RPMI8226 (cell line): ENCODE results near the gene HRG.
A peak's percentile ranks its signal among the peaks of the same experiment; 100 is the strongest.
"Not testable (repeated sequence)": the region's sequence is repeated elsewhere in the genome, so short reads cannot be mapped to it uniquely, and the experiment has no call there.

Experiments used
- DNase-seq: peaks from one replicate; pipeline ENCODE4 v3.0.0-alpha.2; 2015

Gene HRG

DNA sequence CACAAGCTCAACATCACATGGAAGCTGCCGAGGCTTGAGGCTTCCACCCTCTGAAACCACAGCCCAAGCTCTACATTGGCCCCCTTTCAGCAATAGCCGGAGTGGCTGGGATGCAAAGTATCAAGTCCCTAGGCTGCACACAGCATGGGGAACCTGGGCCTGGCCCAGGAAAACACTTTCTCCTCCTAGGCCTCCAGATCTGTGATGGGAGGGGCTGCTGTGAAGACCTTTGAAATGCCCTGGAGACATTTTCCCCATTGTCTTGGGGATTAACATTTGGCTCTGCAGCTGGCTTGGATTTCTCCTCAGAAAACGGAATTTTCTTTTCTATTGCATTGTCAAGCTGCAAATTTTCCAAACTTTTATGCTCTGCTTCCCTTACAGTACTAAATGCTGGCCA is 18.2 kb downstream of the HRG start:
- DNase-seq = no peak

GRCh38 chr3:186686475-186686874 is 20.7 kb downstream of the HRG start:
- not testable (repeated sequence) for DNase-seq

DNA sequence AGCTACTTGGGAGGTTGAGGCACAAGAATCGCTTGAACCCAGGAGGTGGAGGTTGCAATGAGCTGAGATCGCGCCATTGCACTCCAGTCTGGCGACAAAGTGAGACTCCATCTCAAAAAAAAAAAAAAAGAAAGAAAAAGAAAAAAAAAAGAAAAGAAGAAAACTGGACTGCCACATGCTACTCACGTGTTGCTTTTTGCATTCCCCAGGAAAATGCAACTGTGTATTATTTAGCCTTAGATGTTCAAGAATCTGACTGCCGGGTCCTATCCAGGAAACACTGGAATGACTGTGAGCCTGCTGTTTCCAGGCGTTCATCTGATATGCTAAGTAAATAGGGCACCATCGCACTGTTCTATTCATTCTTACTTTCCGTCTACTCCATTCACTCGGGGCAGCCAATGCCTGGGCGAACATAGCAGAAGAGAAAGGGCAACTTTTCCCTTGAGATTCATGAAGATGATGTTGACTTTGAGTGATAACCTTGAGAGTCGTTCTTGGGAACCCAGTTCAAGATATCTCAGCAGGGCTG is 21.4 kb downstream of the HRG start:
- no peak for DNase-seq

- not testable (repeated sequence) for DNase-seq
Observed at GRCh38 chr3:186690304-186690703, 24.5 kb downstream of the HRG start.

DNA sequence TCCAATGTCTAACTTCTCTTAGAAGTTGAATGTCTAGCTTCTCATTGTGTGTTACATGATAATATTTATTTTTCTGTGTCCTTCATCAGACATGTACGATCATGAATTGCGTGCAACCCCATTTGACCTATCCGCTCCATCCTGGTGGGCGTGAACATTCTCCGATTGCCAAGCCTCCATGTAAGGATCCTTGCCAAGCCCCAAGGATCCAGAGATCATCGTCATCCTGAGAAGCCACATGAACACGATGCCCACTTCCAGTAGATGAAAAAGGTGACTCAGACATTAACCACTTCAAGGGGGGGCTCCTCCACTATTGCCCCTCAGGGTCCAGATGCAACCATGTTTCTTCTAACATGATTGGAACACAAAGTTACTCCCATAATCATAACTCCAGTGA is 25.9 kb downstream of the HRG start:
- no peak for DNase-seq

DNA sequence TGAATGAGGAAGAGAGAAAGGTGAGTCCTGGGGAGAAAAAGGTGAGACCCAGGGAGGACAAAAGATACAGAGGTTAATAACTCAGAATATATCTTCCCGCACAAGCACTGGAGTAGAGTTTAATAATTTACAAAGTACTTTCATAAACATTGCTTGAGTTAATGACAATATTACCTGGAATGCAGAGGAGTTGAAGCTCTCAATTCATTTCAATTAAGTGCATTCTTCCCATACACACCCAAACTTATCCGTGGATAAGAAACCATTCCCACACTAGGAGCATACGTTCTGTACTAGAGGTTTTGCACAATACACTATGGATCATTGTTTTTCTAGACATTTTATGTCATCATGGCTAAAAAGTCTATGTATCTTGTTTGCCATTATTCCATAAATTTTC is 28.0 kb downstream of the HRG start:
- DNase-seq = no peak

- no peak for DNase-seq
Observed at GRCh38 chr3:186694288-186695032, 28.6 kb downstream of the HRG start.

GRCh38 chr3:186696522-186696921 is 30.7 kb downstream of the HRG start:
- no peak for DNase-seq

- DNase-seq = no peak
Observed at GRCh38 chr3:186697510-186697909, 31.7 kb downstream of the HRG start.

DNA sequence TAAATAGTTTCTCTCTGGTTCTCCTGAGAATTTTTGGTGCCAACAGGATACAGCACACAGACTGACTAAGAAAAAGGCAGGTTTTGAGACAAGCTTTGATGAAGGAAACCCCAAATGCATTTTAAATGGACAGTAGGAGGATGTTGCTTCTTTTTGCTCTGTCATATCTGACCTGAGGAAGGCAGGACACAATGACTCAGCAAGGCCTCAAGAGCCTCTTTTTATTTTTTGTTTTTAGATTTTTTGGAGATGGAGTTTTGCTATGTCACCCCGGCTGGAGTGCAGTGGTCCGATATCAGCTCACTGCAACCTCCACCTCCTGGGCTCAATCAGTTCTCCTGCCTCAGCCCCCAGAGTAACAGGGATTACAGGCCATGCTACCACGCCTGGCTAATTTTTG is 34.5 kb downstream of the HRG start:
- no peak for DNase-seq

DNA sequence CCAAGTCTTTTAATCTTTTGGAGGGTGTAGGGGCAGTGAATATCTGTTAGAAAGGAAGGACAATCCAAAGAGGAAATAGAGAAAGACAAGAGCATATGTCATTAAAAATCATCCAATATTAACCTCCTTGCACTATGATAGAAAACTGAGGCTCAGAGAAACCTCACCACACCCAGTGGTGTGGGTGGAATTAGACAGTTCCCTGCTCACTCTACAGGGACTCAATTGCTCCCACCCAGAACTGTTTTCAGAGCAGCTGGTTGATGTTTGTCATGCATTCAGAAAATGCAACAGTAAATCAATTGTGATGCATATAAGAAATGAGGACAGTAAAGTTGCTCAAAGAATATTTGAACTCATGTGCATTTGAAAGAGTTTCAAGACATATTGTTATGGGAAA is 36.6 kb downstream of the HRG start:
- not testable (repeated sequence) for DNase-seq

- no peak for DNase-seq
Observed at GRCh38 chr3:186705882-186706780, 40.3 kb downstream of the HRG start.

GRCh38 chr3:186708983-186709679 is 43.3 kb downstream of the HRG start:
- DNase-seq = no peak

GRCh38 chr3:186710694-186711093 is 44.9 kb downstream of the HRG start:
- not testable (repeated sequence) for DNase-seq

GRCh38 chr3:186713499-186713898 is 47.7 kb downstream of the HRG start:
- DNase-seq = no peak

DNA sequence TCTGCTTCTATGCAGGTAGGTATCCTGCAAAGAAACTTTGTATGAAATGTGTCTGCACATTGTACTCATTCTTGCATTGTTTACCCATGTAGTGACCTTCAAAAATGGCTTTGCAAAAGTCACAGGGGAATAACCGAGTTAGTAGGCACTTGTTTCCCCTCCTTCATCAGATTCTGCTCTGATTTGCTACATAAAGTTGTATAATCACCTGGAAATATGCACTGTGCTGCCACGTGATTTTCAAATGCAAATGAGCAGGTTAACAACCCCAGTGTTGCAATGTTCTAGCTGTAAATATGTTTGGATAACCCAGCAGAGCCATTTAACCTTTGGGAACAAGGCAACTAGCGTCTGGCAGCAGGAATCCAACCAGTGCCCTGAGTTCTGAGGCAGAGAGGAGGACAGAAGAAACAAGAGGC is 51.2 kb downstream of the HRG start, which contains the start of gene KNG1:
Gene KNG1, plus strand, starts transcription at position 321 of the 419 bp plus-strand sequence. CDS start 184 bp downstream, outside the sequence.
- no peak for DNase-seq

GRCh38 chr3:186719945-186720739 is 54.3 kb downstream of the HRG start:
- no peak for DNase-seq

DNA sequence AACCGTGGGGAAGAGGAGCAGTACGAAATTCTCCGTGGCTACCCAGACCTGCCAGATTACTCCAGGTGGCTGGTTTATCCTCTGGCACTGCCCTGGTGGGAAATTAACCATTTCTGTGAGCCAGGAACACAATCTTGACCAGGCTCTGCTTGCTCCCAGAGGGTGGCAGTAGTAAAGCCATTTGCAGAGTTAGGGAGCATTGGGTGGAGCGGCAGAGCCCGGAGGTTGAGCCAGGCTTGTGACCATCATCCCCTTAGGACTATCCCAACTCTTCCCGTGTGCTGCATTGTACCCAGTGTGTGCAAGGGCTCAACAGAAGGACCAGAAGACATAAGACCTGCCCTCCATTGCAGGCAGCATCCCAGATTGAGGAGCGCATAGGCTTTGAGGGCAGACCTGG is 56.6 kb downstream of the HRG start:
- DNase-seq = peak; percentile 9

DNA sequence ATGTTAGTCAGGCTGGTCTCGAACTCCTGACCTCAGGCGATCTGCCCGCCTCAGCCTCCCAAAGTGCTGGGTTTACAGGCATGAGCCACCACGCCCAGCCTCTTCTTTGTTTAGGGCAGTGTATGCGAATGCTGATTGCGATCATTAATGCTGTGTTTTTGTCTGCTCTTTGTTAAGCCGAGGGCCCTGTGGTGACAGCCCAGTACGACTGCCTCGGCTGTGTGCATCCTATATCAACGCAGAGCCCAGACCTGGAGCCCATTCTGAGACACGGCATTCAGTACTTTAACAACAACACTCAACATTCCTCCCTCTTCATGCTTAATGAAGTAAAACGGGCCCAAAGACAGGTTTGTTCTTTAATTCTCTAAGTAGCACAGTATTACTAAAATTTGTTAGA is 59.1 kb downstream of the HRG start:
- no peak for DNase-seq
